ENCODE data around the gene PRSS22.

- TF ChIP-seq BHLHE40 (IDR thresholded peaks at IDR 0.05; ENCODE audit: borderline replicate concordance in 1 of 2, low read depth in 2 of 2, low read length in 1 of 2) (no peak), CTCF (IDR thresholded peaks at IDR 0.05 in 2 of 3, conservative IDR thresholded peaks at IDR 0.05 in 1 of 3; ENCODE audit: control insufficient read depth in 2 of 3, extremely low read depth in 1 of 3, insufficient read depth in 1 of 3, low read depth in 3 of 3, low read length in 3 of 3) (no peak), POLR2A (IDR thresholded peaks at IDR 0.05; ENCODE audit: low read depth, low read length) (no peak), MTA3 (IDR thresholded peaks at IDR 0.05; ENCODE audit: borderline replicate concordance, low read length) (no peak)
- TF ChIP-seq, protein P1, sequence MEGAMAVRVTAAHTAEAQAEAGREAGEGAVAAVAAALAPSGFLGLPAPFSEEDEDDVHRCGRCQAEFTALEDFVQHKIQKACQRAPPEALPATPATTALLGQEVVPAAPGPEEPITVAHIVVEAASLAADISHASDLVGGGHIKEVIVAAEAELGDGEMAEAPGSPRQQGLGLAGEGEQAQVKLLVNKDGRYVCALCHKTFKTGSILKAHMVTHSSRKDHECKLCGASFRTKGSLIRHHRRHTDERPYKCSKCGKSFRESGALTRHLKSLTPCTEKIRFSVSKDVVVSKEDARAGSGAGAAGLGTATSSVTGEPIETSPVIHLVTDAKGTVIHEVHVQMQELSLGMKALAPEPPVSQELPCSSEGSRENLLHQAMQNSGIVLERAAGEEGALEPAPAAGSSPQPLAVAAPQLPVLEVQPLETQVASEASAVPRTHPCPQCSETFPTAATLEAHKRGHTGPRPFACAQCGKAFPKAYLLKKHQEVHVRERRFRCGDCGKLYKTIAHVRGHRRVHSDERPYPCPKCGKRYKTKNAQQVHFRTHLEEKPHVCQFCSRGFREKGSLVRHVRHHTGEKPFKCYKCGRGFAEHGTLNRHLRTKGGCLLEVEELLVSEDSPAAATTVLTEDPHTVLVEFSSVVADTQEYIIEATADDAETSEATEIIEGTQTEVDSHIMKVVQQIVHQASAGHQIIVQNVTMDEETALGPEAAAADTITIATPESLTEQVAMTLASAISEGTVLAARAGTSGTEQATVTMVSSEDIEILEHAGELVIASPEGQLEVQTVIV (IDR thresholded peaks at IDR 0.05; ENCODE audit: borderline replicate concordance, partially characterized antibody) = no peak
These were observed 27.6 kb downstream of the PRSS22 start for GRCh38 chr16:2830355-2830695.

All from GM12878 (cell line).